K562 (cell line): ENCODE results near the gene TENM3. TPM values are rescaled to one million over a fixed set of nuclear protein-coding genes. Genes with fewer than 3 reads are reported as not detected.

Experiments
- ATAC-seq: fragments of 200-7000 bp; cut with Tn5 transposase; 3 replicates; pipeline ENCODE4 v1.9.1; 2020; ENCODE audit warnings: moderate library complexity
- BruUV-seq: library from RNA; stranded (reverse); fragments of 400-500 nt; replicated peaks from 2 replicates; lab custom pipeline; 2021; lab: Mats Ljungman, UMichigan
- CTCF ChIA-PET: fragments of 300-600 bp; formaldehyde crosslinking; extraction: SDS; loops from one replicate; lab custom pipeline; 2021; ENCODE audit warnings: low intra/inter-chr PET ratio; lab: Yijun Ruan, JAX
- POLR2A ChIA-PET: fragments of 300-600, 350-650 bp; sonication (Branson Sonifier 250); formaldehyde crosslinking; extraction: SDS; loops from one replicate; lab custom pipeline; 2021; ENCODE audit warnings: antibody characterized with exemption, inconsistent platforms; lab: Yijun Ruan, JAX
- DNase-seq, 4 experiments: peaks; one replicate each; pipeline versions ENCODE4 v3.0.0 to v3.0.0-alpha.2; 2011 to 2018; ENCODE audit warnings: low spot score in 3 of 4, mixed read lengths in 3 of 4; ENCODE audit errors: extremely low read depth in 1 of 4
- FAIRE-seq: peaks from 2 replicates; lab custom pipeline; 2011; peaks lifted over from hg19 to GRCh38; lab: Jason Lieb, UNC
- H2AFZ ChIP-seq: 2 replicates; pipeline ENCODE4 v1.6.0; 2011; ENCODE audit warnings: low read depth, low read length, control low read depth, inconsistent platforms
- H3K27ac ChIP-seq: fragments of 200-600 bp; 3 replicates; pipeline ENCODE4 v1.8.0; 2011; ENCODE audit warnings: low read depth, mild to moderate bottlenecking, control low read depth, inconsistent platforms, low read length, moderate library complexity, mixed read lengths; ENCODE audit errors: extremely low read depth
- H3K27me3 ChIP-seq, 2 experiments: fragments of 300-600 bp in 1 of 2; 2 replicates in 1 of 2; 3 replicates in 1 of 2; pipeline versions ENCODE4 v1.6.0 to v1.8.0; 2011; ENCODE audit warnings: inconsistent platforms in 2 of 2, low read length in 2 of 2, mild to moderate bottlenecking in 1 of 2, mixed read lengths in 1 of 2, moderate library complexity in 1 of 2; ENCODE audit not compliant: control insufficient read depth in 2 of 2, insufficient read depth in 2 of 2
- H3K36me3 ChIP-seq: fragments of 300-600 bp; 3 replicates; pipeline ENCODE4 v1.8.0; 2011; ENCODE audit warnings: mild to moderate bottlenecking, low read length, inconsistent platforms; ENCODE audit not compliant: control insufficient read depth, insufficient read depth
- H3K4me1 ChIP-seq, 2 experiments: fragments of 200-600 bp in 1 of 2; replicated peaks in 1 of 2; 2 replicates in 1 of 2; 3 replicates in 1 of 2; pipeline versions ENCODE4 v1.5.1 to v1.8.0; 2011; ENCODE audit warnings: inconsistent platforms in 2 of 2, low read length in 2 of 2, mild to moderate bottlenecking in 1 of 2, mixed read lengths in 1 of 2, moderate library complexity in 1 of 2; ENCODE audit not compliant: control insufficient read depth in 2 of 2, insufficient read depth in 2 of 2
- H3K4me2 ChIP-seq: 2 replicates; pipeline ENCODE4 v1.6.1; 2011; ENCODE audit warnings: low read length, control low read depth, inconsistent platforms, mixed read lengths; ENCODE audit not compliant: insufficient read depth
- H3K4me3 ChIP-seq: fragments of 200-600 bp; sonication (generic), shearing (Covaris generic); 2 replicates; pipeline ENCODE4 v1.5.1; 2016; ENCODE audit warnings: control low read depth, inconsistent platforms
- H3K79me2 ChIP-seq: fragments of 200-600 bp; 3 replicates; pipeline ENCODE4 v1.8.0; 2011; ENCODE audit warnings: low read length, inconsistent platforms; ENCODE audit not compliant: control insufficient read depth, insufficient read depth
- H3K9ac ChIP-seq, 2 experiments: 2 replicates each; pipeline versions ENCODE4 v1.6.0 to v1.6.1; 2011; ENCODE audit warnings: low read depth in 2 of 2, low read length in 2 of 2, control low read depth in 1 of 2, inconsistent platforms in 1 of 2, mild to moderate bottlenecking in 1 of 2, mixed read lengths in 1 of 2; ENCODE audit not compliant: insufficient read depth in 1 of 2
- H3K9me1 ChIP-seq: one replicate; pipeline ENCODE4 v1.6.0; 2011; ENCODE audit warnings: inconsistent platforms, mild to moderate bottlenecking, low read length, moderate library complexity; ENCODE audit not compliant: control insufficient read depth, insufficient read depth
- H3K9me3 ChIP-seq: replicated peaks from 2 replicates; pipeline ENCODE4 v1.5.1; 2011; ENCODE audit warnings: low read depth, low read length, inconsistent platforms; ENCODE audit not compliant: control insufficient read depth, insufficient read depth
- H4K20me1 ChIP-seq: replicated peaks from 2 replicates; pipeline ENCODE4 v1.6.1; 2011; ENCODE audit warnings: low read length, inconsistent platforms, mixed read lengths; ENCODE audit not compliant: control insufficient read depth, insufficient read depth
- BHLHE40 ChIP-seq: IDR thresholded peaks from 2 replicates; pipeline ENCODE4 v1.6.1; 2011; ENCODE audit warnings: low read length, improper control_type of control experiment
- GTF2B ChIP-seq: IDR thresholded peaks from 2 replicates; pipeline ENCODE4 v1.6.1; 2011; ENCODE audit not compliant: insufficient read length; ENCODE audit errors: extremely low read depth
- HNRNPLL ChIP-seq: fragments of 200-400 bp; formaldehyde crosslinking; IDR thresholded peaks from 2 replicates; pipeline ENCODE4 v1.6.1; 2017; ENCODE audit warnings: low read length, low read depth, mild to moderate bottlenecking; ENCODE audit not compliant: poor library complexity, severe bottlenecking
- MED1 ChIP-seq: sonication (generic); formaldehyde crosslinking; IDR thresholded peaks from 2 replicates; pipeline ENCODE4 v1.8.1; 2023; ENCODE audit warnings: missing genetic modification reagents, borderline replicate concordance
- MYBL2 ChIP-seq, 2 experiments: fragments of 450-650 bp in 1 of 2; sonication (generic) in 1 of 2; formaldehyde crosslinking in 1 of 2; IDR thresholded peaks; 2 replicates each; pipeline versions ENCODE4 v1.6.1 to v1.8.1; 2017 to 2022; ENCODE audit warnings: borderline replicate concordance in 1 of 2, inconsistent platforms in 1 of 2, low read depth in 1 of 2, mild to moderate bottlenecking in 1 of 2, missing genetic modification reagents in 1 of 2, moderate library complexity in 1 of 2
- NR1H2 ChIP-seq: sonication (generic); formaldehyde crosslinking; IDR thresholded peaks from 2 replicates; pipeline ENCODE4 v1.4.0; 2020; ENCODE audit warnings: mild to moderate bottlenecking, missing genetic modification reagents
- PRPF4 ChIP-seq: fragments of 200-400 bp; formaldehyde crosslinking; IDR thresholded peaks from one replicate; pipeline ENCODE4 v1.6.1; 2017; ENCODE audit warnings: low read length, low read depth, mild to moderate bottlenecking; ENCODE audit not compliant: insufficient read depth, poor library complexity, severe bottlenecking
- SNIP1 ChIP-seq: fragments of 450-650 bp; IDR thresholded peaks from 2 replicates; pipeline ENCODE4 v1.7.1; 2017; ENCODE audit warnings: low read depth, mild to moderate bottlenecking
- ZNF324 ChIP-seq: fragments of 250-450 bp; sonication (Bioruptor Pico); IDR thresholded peaks from 2 replicates; pipeline ENCODE4 v1.4.0; 2020; ENCODE audit warnings: mild to moderate bottlenecking
- WGBS: fragments of 100-300 bp; shearing (Covaris generic); methylation state at CpG from one replicate; pipeline ENCODE4 v1.1.6; 2016; ENCODE audit warnings: low coverage, mixed read lengths; ENCODE audit not compliant: insufficient coverage; ENCODE audit errors: missing lambda C conversion rate; 5-methylcytosine and 5-hydroxymethylcytosine counted together
- in situ Hi-C: fragments of 300-500 bp; cut with MboI; formaldehyde crosslinking; loops from 4 replicates; pipeline ENCODE4 v1.15.0; 2018; ENCODE audit warnings: inconsistent platforms, mixed read lengths
- intact Hi-C: fragments of 100-400 bp; cut with micrococcal nuclease; formaldehyde crosslinking; loops from 2 replicates; pipeline ENCODE4 v1.14.2; 2022
- polyA plus RNA-seq, 8 experiments: library from polyadenylated mRNA; depleted of rRNA in 4 of 8; stranded (reverse) in 5 of 8; unstranded in 3 of 8; fragments of >200 nt; fragmentation: Nextera tagmentation in 2 of 8; fragmentation: Illumina TruSeq in 1 of 8; extraction: Ambion mirVana in 2 of 8; extraction: Trizol in 1 of 8; gene quantifications; 2 replicates each; pipeline versions ENCODE4 v1.2.1 to v1.2.3, GENCODE V29; 2011 to 2014; ENCODE audit warnings: inconsistent platforms in 1 of 8, missing spikeins in 1 of 8
- total RNA-seq, 7 experiments: library from RNA; depleted of rRNA in 6 of 7; stranded (reverse); fragments of >200 nt in 6 of 7; fragmentation: Illumina TruSeq in 2 of 7; extraction: Trizol in 2 of 7; gene quantifications; 2 replicates each; pipeline versions ENCODE4 v1.2.1 to v1.2.3, GENCODE V29; 2011 to 2021; ENCODE audit warnings: low replicate concordance in 1 of 7
- TF ChIP-seq, protein P1 (sequence below): IDR thresholded peaks from 3 replicates; pipeline ENCODE4 v1.6.1; 2011; ENCODE audit warnings: borderline replicate concordance, mild to moderate bottlenecking; ENCODE audit not compliant: insufficient read length, insufficient read depth

Gene TENM3
- total and polyA plus RNA-seq, 9 of the 15 experiments (the other 6 are each of a cell fraction or from before 2014, with no cell fraction given) = 0.01 to 0.02 TPM; not detected in 7

- peaks cover 18 to 62% of the 10 kb centered on the region in 2 experiments for H3K27me3 ChIP-seq
- no peaks in the 10 kb centered on the region for H3K36me3 ChIP-seq
- TF ChIP-seq ZNF324 (CRISPR knock-in tag) (no peak), MED1 (CRISPR knock-in tag) (no peak)
- no TSS peak for BruUV-seq
- FAIRE-seq (no peak), ATAC-seq (no peak), DNase-seq (no peak)
- intact Hi-C loops (no loop called here), in situ Hi-C loops (no loop called here)
- H3K79me2 ChIP-seq = no peaks in the 10 kb centered on the region
- 0% methylated on average over 9 of the region's 9 CpGs for WGBS
- H3K9ac ChIP-seq = no peak overlapping the region
- H3K4me3 ChIP-seq = no peak overlapping the region
- ChIA-PET CTCF (no interaction called here), POLR2A (no interaction called here)
- H3K4me2 ChIP-seq = no peak overlapping the region
- no peaks in the 10 kb centered on the region for H4K20me1 ChIP-seq
- H3K9me1 ChIP-seq = no peaks in the 10 kb centered on the region
- H3K4me1 ChIP-seq = peaks cover 0 to 3% of the 10 kb centered on the region in 2 experiments; a peak in 1 of 5 replicates
- no peak overlapping the region for H2AFZ ChIP-seq
- no peaks in the 10 kb centered on the region for H3K9me3 ChIP-seq
- H3K27ac ChIP-seq = no peak overlapping the region
Observed at GRCh38 chr4:182827954-182828353, 584.8 kb downstream of the TENM3 start.

DNA sequence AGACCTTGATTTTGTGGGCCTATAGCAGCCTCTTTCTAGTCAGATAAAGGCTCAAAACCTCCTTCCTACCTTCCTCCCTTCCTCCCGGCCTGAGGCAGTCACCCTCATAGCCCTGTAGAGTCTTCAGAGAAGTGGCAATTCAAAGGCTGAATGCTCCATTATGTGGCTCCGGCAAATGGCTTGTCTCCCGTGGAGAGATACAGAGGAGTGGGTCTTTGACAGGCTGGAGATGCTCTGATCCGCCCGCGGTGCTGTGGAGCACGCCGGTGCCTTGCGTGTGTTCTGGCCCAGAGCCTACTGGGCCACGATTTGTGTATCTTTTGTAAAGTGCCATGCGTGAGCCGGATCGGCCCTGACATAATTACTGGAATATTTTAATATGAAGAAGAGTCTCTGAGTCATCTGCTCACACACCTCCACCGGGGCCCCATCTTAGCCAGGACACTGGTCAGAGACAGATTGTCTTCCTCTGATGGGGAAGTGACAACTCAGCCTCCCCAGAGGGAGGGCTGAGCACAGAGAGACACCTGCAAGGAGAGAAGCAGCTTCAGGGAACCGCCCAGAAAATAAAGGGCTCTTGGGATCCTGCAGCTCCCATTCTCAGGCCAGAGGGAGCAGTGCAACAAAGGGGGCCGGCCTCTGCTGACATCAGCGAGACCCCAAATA, 585.3 kb downstream of the TENM3 start:
- Histone ChIP-seq H3K9me3 (no peaks in the 10 kb centered on the region), H3K4me3 (no peak overlapping the region), H3K4me1 (peaks cover 0 to 3% of the 10 kb centered on the region in 2 experiments; a peak in 1 of 5 replicates), H3K27ac (no peak overlapping the region), H3K36me3 (no peaks in the 10 kb centered on the region), H3K9ac (no peak overlapping the region), H3K27me3 (peaks cover 18 to 59% of the 10 kb centered on the region in 2 experiments), H3K9me1 (no peaks in the 10 kb centered on the region), H4K20me1 (no peaks in the 10 kb centered on the region), H3K4me2 (no peak overlapping the region), H3K79me2 (no peaks in the 10 kb centered on the region), H2AFZ (no peak overlapping the region)
- in situ Hi-C loops = no loop called here
- intact Hi-C loops = no loop called here
- ChIA-PET CTCF (no interaction called here), POLR2A (interaction anchor here (1.0 kb wide), 1 partner anchor 9 kb away, joined by 3 read pairs; no protein-coding TSS in a partner anchor)
- 7% methylated on average over 17 of the region's 17 CpGs for WGBS
- no TSS peak for BruUV-seq
- ATAC-seq = no peak
- FAIRE-seq = no peak
- no peak for DNase-seq
- TF ChIP-seq GTF2B = no peak
- TF ChIP-seq BHLHE40 = no peak
- no peak for TF ChIP-seq SNIP1
- TF ChIP-seq NR1H2 = no peak
- no peak for TF ChIP-seq HNRNPLL
- TF ChIP-seq, protein P1, sequence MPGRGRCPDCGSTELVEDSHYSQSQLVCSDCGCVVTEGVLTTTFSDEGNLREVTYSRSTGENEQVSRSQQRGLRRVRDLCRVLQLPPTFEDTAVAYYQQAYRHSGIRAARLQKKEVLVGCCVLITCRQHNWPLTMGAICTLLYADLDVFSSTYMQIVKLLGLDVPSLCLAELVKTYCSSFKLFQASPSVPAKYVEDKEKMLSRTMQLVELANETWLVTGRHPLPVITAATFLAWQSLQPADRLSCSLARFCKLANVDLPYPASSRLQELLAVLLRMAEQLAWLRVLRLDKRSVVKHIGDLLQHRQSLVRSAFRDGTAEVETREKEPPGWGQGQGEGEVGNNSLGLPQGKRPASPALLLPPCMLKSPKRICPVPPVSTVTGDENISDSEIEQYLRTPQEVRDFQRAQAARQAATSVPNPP = no peak
- no peak for TF ChIP-seq MYBL2 (IDR thresholded peaks at IDR 0.05; ENCODE audit: low read depth)
- no peak for TF ChIP-seq MYBL2 (CRISPR knock-in tag; IDR thresholded peaks at IDR 0.05; ENCODE audit: borderline replicate concordance)
- TF ChIP-seq PRPF4 = no peak
